Chondrocyte (in vitro differentiated cells): ENCODE data around the gene IQGAP1. TPM values are rescaled to one million over a fixed set of nuclear protein-coding genes. Genes with fewer than 3 reads are reported as not detected.
A peak's percentile ranks its signal among the peaks of the same experiment; 100 is the strongest.

ENCODE experiments used
- DNase-seq: peaks from one replicate; pipeline ENCODE4 v3.0.0; 2021; ENCODE audit warnings: mixed read lengths, low spot score
- H3K27ac Mint-ChIP-seq: one replicate; pipeline ENCODE4 v1.8.0; 2021; ENCODE audit warnings: mild to moderate bottlenecking, moderate library complexity, mixed read lengths; ENCODE audit not compliant: unreplicated experiment
- H3K27me3 Mint-ChIP-seq: 2 replicates; pipeline ENCODE4 v1.8.0; 2021; ENCODE audit warnings: low read depth, mixed read lengths
- H3K36me3 Mint-ChIP-seq: 2 replicates; pipeline ENCODE4 v1.8.0; 2021; ENCODE audit warnings: low read depth, mixed read lengths
- H3K4me1 Mint-ChIP-seq: 2 replicates; pipeline ENCODE4 v1.8.0; 2021; ENCODE audit warnings: low read depth, mild to moderate bottlenecking, mixed read lengths
- H3K4me3 Mint-ChIP-seq: one replicate; pipeline ENCODE4 v1.8.0; 2021; ENCODE audit warnings: mild to moderate bottlenecking, moderate library complexity, mixed read lengths; ENCODE audit not compliant: unreplicated experiment
- H3K9me3 Mint-ChIP-seq: 2 replicates; pipeline ENCODE4 v1.8.0; 2021; ENCODE audit warnings: low read depth, mixed read lengths
- CTCF ChIP-seq: fragments of 200-600 bp; sonication (generic); IDR thresholded peaks from 2 replicates; pipeline ENCODE4 v1.5.0; 2021; ENCODE audit warnings: antibody characterized with exemption, mild to moderate bottlenecking, moderate library complexity
- total RNA-seq: library from RNA; stranded (reverse); gene quantifications from 3 replicates; pipeline ENCODE4 v1.2.1, GENCODE V29; 2021

Gene IQGAP1
- total RNA-seq, 1 donor from 2014 or later: 209 TPM

DNA sequence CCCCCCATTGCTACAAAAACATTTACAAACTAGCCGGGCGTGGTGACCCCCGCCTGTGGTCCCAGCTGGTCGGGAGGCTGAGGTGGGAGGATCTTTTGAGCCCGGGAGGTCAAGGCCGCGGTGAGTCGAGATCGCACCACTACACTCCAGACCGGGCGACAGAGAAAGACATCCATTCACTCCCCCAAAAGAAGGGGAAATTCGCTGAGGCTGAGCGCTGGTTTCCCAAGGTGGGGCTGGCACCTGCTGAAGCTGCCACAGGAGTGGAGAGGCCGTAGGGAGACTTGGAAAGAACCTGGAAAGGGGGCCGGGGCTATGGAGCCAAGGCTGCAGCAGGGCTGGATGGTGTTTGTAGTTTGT, 140.9 kb downstream of the IQGAP1 start:
- Mint-ChIP-seq H3K27ac (peak overlapping the region; percentile 68), H3K36me3 (no peaks in the 10 kb centered on the region), H3K4me1 (peaks cover 35% of the 10 kb centered on the region), H3K9me3 (no peaks in the 10 kb centered on the region), H3K4me3 (peak overlapping the region; percentile 71), H3K27me3 (no peaks in the 10 kb centered on the region)
- no peak for DNase-seq
- TF ChIP-seq CTCF: no peak

GRCh38 chr15:90529371-90530249, 141.6 kb downstream of the IQGAP1 start, which contains the start of gene CRTC3:
CRTC3 (plus strand) TSS chr15:90529923; CDS start chr15:90530072, 149 bp downstream.
- Mint-ChIP-seq H3K27ac (peak within 1 kb of the TSS; percentile 84), H3K4me3 (peak within 1 kb of the TSS; percentile 87), H3K36me3 (no peaks in the 10 kb centered on the region), H3K4me1 (peaks cover 37% of the 10 kb centered on the region), H3K27me3 (no peaks in the 10 kb centered on the region), H3K9me3 (no peaks in the 10 kb centered on the region)
- DNase-seq: no peak
- TF ChIP-seq CTCF: peak; percentile 38

DNA sequence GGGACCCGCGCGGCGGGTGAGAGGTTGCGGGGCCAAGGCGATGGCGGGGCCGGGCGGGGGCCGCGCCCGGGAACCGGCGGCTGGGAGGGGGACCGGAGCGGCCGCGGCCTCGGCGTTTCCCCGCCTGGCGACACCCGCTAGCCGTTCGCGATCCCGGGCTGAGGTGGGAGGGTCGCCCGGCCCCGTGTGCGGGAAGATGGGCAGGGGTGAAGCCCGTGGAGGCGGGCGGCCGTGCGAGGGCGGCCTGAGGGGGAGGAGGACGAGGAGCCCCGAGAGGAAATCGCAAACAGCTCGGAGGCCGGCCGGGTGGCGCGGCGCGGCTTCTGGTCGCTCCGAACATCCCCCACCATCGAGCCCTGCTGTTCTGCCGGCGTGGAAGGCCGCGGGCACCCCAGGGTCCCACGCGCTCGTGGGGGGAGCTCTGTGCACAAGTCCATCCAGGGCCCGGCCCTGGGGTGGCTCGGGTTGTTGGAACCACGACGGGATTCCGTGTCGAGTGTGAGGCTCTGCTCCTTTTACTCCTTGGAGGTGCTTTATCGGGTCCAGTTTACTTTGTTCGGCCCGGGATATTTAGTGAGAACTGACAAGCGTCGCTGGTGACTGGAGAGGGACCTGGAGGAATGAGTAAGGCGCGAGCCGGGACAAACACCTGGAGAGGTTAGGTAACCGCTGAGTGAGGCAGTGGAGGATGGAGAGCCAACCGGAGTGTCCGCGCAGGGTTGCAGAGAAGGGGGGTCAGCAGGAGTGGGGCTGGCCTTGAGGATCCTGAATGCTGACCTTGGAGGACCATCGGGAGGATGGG, 142.4 kb downstream of the IQGAP1 start:
- peaks cover 42% of the 10 kb centered on the region for H3K4me1 Mint-ChIP-seq
- H3K4me3 Mint-ChIP-seq: peak overlapping the region; percentile 87
- no peak for DNase-seq
- H3K9me3 Mint-ChIP-seq: no peaks in the 10 kb centered on the region
- TF ChIP-seq CTCF: no peak
- no peaks in the 10 kb centered on the region for H3K36me3 Mint-ChIP-seq
- no peaks in the 10 kb centered on the region for H3K27me3 Mint-ChIP-seq
- peak overlapping the region; percentile 84 for H3K27ac Mint-ChIP-seq

GRCh38 chr15:90531147-90531546, 143.1 kb downstream of the IQGAP1 start:
- no peaks in the 10 kb centered on the region for H3K36me3 Mint-ChIP-seq
- TF ChIP-seq CTCF: no peak
- H3K27ac Mint-ChIP-seq: peak overlapping the region; percentile 84
- no peaks in the 10 kb centered on the region for H3K27me3 Mint-ChIP-seq
- peak overlapping the region; percentile 87 for H3K4me3 Mint-ChIP-seq
- DNase-seq: no peak
- H3K9me3 Mint-ChIP-seq: no peaks in the 10 kb centered on the region
- H3K4me1 Mint-ChIP-seq: peaks cover 49% of the 10 kb centered on the region

DNA sequence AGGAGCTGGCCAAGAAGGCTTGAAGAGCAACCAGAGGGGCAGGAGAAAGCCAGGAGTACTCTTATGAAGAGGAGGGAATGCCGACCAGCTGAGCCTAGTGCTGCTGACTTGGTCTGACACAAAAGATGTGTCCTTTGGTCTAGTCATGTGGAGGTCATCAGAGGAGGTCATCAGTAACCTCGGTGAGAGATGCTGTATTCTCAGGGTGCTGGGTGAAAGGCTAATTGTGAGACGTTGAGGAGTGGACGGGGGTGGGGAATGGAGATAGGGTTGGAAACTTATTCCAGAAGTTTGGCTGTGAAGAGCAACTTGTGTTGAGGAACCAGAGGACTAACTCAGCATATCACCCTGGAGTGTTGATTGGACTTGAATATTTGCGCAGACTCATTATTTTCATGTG, 147.2 kb downstream of the IQGAP1 start:
- DNase-seq: no peak
- no peak for TF ChIP-seq CTCF
- Mint-ChIP-seq H3K27me3 (no peaks in the 10 kb centered on the region), H3K4me3 (no peak overlapping the region), H3K27ac (peak overlapping the region; percentile 38), H3K36me3 (no peaks in the 10 kb centered on the region), H3K9me3 (no peaks in the 10 kb centered on the region), H3K4me1 (peaks cover 56% of the 10 kb centered on the region)
